Measurements from ENCODE around the gene SFMBT1.

- TF ChIP-seq EZH2 (IDR thresholded peaks at IDR 0.05; ENCODE audit: borderline replicate concordance, low read depth, low read length, poor library complexity, severe bottlenecking) (no peak), CTCF (conservative IDR thresholded peaks at IDR 0.05; ENCODE audit: low read depth, low read length) (no peak)
Observed at GRCh38 chr3:52967398-52967797, 78.5 kb downstream of the SFMBT1 start.
